H1 (cell line): ENCODE measurements around the gene FCER2. TPM values are rescaled to one million over a fixed set of nuclear protein-coding genes. Genes with fewer than 3 reads are reported as not detected.

ENCODE experiments used
- SP4 ChIP-seq: IDR thresholded peaks from 2 replicates; pipeline ENCODE4 v1.6.1; 2012; ENCODE audit warnings: low read length, inconsistent platforms
- polyA plus RNA-seq, 7 experiments: library from polyadenylated mRNA; depleted of rRNA in 3 of 7; stranded (reverse) in 5 of 7; unstranded in 2 of 7; fragments of >200 nt in 5 of 7; fragments of 200-250 nt in 2 of 7; gene quantifications; 1 replicate in 5 of 7; 2 replicates in 1 of 7; 4 replicates in 1 of 7; pipeline versions ENCODE4 v1.2.1 to v1.2.3, GENCODE V29; 2011 to 2013; ENCODE audit warnings: missing spikeins in 2 of 7, mixed read lengths in 2 of 7
- total RNA-seq: library from RNA; stranded (reverse); fragmentation: NEBNext Ultra II Directional; extraction: Animal tissue kit (Norgen Biotek cat#: 25700); gene quantifications from 2 replicates; pipeline ENCODE4 v1.2.1, GENCODE V29; 2021

Gene FCER2
- total and polyA plus RNA-seq, 2 of the 8 experiments (the other 6 are each of a cell fraction or from before 2014, with no cell fraction given), result 0.67 TPM; not detected in 1

DNA sequence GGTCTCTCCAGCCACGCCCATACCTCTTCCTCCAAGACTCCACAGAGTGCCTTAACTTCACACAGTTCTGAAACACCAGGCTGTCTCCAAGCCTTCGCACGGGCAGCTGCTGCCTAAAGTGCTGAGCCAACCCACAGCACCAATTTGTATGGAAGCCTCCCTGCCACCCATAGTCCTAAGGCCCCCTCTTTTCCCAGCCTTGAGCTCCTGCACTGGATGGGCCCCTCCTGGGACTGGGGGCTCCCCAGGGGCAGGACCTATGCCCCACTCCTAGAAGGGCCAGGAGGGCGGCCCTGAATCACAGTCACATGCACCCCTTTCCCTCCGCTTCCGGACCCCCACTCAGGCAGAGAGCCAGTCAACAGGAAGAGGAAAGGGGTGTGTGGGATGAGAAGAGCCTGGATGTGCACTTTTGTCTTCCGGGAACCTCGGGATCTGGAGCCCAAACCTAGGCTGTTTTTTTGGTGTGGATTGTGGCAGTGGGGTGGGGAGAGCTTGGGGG lies 5.1 kb upstream of the FCER2 start (continued):
- TF ChIP-seq SP4, result no peak
